ENCODE results near the gene DYSF. TPM values are rescaled to one million over a fixed set of nuclear protein-coding genes. Genes with fewer than 3 reads are reported as not detected.

The DYSF gene
- total RNA-seq, 2 experiments from 2014 or later = not detected

DNA sequence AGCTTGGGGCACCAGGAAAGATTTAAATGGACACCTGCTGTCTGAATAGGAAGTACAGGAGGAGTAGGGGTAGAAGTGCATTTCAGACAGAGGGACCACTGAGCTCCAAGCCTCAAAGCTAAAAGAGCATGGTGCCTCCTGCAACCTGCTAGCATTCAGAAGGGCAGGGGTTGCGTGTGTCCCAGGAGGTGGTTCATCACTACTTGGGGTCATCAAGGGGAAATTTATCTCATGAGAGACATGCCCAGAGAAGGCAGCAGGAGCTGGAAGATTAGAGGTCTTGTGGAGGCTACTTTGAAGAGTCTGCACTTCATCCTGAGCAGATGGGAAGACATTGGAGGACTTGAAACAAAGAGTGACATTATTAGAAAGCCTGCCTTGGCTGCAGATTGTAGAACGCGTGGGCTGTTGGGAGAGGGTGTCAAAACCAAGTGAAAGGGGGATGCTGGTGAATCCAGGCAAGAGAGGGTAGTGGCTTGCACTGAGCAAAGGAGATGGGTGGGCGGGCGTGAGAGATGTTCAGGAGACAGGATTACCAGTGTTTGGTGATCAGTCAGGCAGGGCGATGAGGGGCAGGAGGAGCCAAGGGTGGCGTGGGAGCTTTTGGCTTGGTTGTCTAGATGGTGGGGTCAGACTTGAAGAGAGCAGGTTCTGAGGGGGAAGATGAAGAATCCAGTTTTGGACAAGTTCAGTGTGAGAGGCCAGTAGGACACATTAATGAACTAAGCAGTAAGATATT, 154.0 kb downstream of the DYSF start:
- no peaks in the 10 kb centered on the region for H4K20me1 ChIP-seq (ENCODE audit: insufficient read depth, low read length)
- no TSS peak for BruUV-seq (replicated peaks)
- no peak overlapping the region for H3K4me2 ChIP-seq (ENCODE audit: low read length)
- no peak overlapping the region for H2AFZ ChIP-seq (ENCODE audit: low read length)
- H3K27ac ChIP-seq (ENCODE audit: low read depth, low read length, poor library complexity, severe bottlenecking) = no peak overlapping the region
- CTCF ChIA-PET (ENCODE audit: unreplicated experiment) = no interaction called here
- POLR2A ChIA-PET = no interaction called here
- H3K79me2 ChIP-seq (ENCODE audit: insufficient read depth, low read depth, low read length) = no peaks in the 10 kb centered on the region
- intact Hi-C loops (cut with micrococcal nuclease; ENCODE audit: unreplicated experiment) = no loop called here
- no peaks in the 10 kb centered on the region for H3K9me2 ChIP-seq (ENCODE audit: insufficient read depth, low read length)
- TF ChIP-seq EZH2phosphoT487 (IDR thresholded peaks at IDR 0.05; ENCODE audit: borderline replicate concordance, low read depth, low read length) = no peak
- TF ChIP-seq, protein P1, sequence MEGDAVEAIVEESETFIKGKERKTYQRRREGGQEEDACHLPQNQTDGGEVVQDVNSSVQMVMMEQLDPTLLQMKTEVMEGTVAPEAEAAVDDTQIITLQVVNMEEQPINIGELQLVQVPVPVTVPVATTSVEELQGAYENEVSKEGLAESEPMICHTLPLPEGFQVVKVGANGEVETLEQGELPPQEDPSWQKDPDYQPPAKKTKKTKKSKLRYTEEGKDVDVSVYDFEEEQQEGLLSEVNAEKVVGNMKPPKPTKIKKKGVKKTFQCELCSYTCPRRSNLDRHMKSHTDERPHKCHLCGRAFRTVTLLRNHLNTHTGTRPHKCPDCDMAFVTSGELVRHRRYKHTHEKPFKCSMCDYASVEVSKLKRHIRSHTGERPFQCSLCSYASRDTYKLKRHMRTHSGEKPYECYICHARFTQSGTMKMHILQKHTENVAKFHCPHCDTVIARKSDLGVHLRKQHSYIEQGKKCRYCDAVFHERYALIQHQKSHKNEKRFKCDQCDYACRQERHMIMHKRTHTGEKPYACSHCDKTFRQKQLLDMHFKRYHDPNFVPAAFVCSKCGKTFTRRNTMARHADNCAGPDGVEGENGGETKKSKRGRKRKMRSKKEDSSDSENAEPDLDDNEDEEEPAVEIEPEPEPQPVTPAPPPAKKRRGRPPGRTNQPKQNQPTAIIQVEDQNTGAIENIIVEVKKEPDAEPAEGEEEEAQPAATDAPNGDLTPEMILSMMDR (conservative IDR thresholded peaks at IDR 0.05; ENCODE audit: low read length) = no peak
- no peak for DNase-seq (ENCODE audit: low spot score)
- H3K9me3 ChIP-seq (ENCODE audit: low read length) = no peaks in the 10 kb centered on the region
- H3K36me3 ChIP-seq (ENCODE audit: insufficient read depth, low read length) = no peaks in the 10 kb centered on the region
- H3K4me1 ChIP-seq (ENCODE audit: insufficient read depth, low read length, poor library complexity, severe bottlenecking) = no peaks in the 10 kb centered on the region
- no peak overlapping the region for H3K4me3 ChIP-seq (ENCODE audit: low read depth, low read length, poor library complexity, severe bottlenecking)

DNA sequence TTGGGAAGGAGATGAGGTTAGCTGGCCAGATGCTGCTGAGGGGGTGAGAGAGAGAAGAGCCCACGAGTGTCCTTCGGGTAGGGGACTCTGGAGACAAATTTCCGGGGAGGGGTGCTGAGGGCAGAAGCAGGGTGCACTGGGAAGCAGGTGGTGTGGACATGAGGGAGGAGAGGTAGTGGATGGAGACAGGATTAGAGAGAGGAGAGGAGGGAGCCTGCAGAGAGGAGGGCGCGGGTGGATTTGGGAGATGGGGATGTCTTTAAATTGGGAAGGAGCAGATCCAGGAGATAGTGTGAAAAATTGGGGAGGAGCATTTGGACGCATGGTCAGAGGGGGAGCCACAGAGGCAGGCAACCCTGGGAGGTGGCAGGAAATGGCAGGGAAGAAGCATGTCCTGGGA, 154.7 kb downstream of the DYSF start:
- no peak overlapping the region for H3K27ac ChIP-seq (ENCODE audit: low read depth, low read length, poor library complexity, severe bottlenecking)
- intact Hi-C loops (cut with micrococcal nuclease; ENCODE audit: unreplicated experiment) = no loop called here
- no peak for DNase-seq (ENCODE audit: low spot score)
- H2AFZ ChIP-seq (ENCODE audit: low read length) = no peak overlapping the region
- H4K20me1 ChIP-seq (ENCODE audit: insufficient read depth, low read length) = no peaks in the 10 kb centered on the region
- CTCF ChIA-PET (ENCODE audit: unreplicated experiment) = no interaction called here
- H3K4me2 ChIP-seq (ENCODE audit: low read length) = no peak overlapping the region
- no peaks in the 10 kb centered on the region for H3K4me1 ChIP-seq (ENCODE audit: insufficient read depth, low read length, poor library complexity, severe bottlenecking)
- POLR2A ChIA-PET = no interaction called here
- H3K9me2 ChIP-seq (ENCODE audit: insufficient read depth, low read length) = no peaks in the 10 kb centered on the region
- H3K4me3 ChIP-seq (ENCODE audit: low read depth, low read length, poor library complexity, severe bottlenecking) = no peak overlapping the region
- H3K36me3 ChIP-seq (ENCODE audit: insufficient read depth, low read length) = no peaks in the 10 kb centered on the region
- H3K9me3 ChIP-seq (ENCODE audit: low read length) = no peaks in the 10 kb centered on the region
- BruUV-seq (replicated peaks) = no TSS peak
- no peaks in the 10 kb centered on the region for H3K79me2 ChIP-seq (ENCODE audit: insufficient read depth, low read depth, low read length)
- no peak for TF ChIP-seq EZH2phosphoT487 (IDR thresholded peaks at IDR 0.05; ENCODE audit: borderline replicate concordance, low read depth, low read length)
- TF ChIP-seq, protein P1 (conservative IDR thresholded peaks at IDR 0.05; ENCODE audit: low read length) = no peak

DNA sequence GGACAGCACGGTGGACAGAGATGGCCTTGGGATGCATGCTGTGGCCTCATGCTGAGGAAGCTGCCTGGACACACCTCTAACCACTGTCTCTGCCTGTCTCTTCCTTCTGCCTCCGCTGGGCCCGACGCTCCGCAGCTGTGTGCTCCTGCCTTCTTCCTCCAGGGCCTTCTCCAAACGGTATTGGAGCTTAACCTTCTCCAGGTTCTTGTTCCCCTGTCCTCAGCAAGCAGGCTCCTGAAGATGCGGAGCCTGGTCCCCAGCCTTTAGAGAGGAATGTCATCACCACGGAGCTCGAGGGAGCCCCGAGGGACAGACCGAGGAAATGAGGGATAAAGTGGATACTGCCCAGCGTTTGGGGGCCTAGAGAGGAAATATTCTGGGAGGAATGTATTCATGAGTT, 155.1 kb downstream of the DYSF start:
- intact Hi-C loops (cut with micrococcal nuclease; ENCODE audit: unreplicated experiment) = no loop called here

More for the DNA sequence above, 155.1 kb downstream of the DYSF start:
- POLR2A ChIA-PET = no interaction called here
- CTCF ChIA-PET (ENCODE audit: unreplicated experiment) = no interaction called here
- no peak for TF ChIP-seq EZH2phosphoT487 (IDR thresholded peaks at IDR 0.05; ENCODE audit: borderline replicate concordance, low read depth, low read length)
- TF ChIP-seq, protein P1 (conservative IDR thresholded peaks at IDR 0.05; ENCODE audit: low read length) = no peak
- Histone ChIP-seq H3K4me3 (ENCODE audit: low read depth, low read length, poor library complexity, severe bottlenecking) (no peak overlapping the region), H3K4me2 (ENCODE audit: low read length) (no peak overlapping the region), H3K9me2 (ENCODE audit: insufficient read depth, low read length) (no peaks in the 10 kb centered on the region), H2AFZ (ENCODE audit: low read length) (no peak overlapping the region), H4K20me1 (ENCODE audit: insufficient read depth, low read length) (no peaks in the 10 kb centered on the region), H3K4me1 (ENCODE audit: insufficient read depth, low read length, poor library complexity, severe bottlenecking) (no peaks in the 10 kb centered on the region), H3K79me2 (ENCODE audit: insufficient read depth, low read depth, low read length) (no peaks in the 10 kb centered on the region), H3K27ac (ENCODE audit: low read depth, low read length, poor library complexity, severe bottlenecking) (no peak overlapping the region), H3K36me3 (ENCODE audit: insufficient read depth, low read length) (no peaks in the 10 kb centered on the region), H3K9me3 (ENCODE audit: low read length) (no peaks in the 10 kb centered on the region)
- no peak for DNase-seq (ENCODE audit: low spot score)
- BruUV-seq (replicated peaks) = no TSS peak
